A549 (cell line): ENCODE results near the gene TCF12. TPM values are rescaled to one million over a fixed set of nuclear protein-coding genes. Genes with fewer than 3 reads are reported as not detected.

Experiments used
- ATAC-seq, 2 experiments: fragments of 200-7000 bp in 1 of 2; fragments of >200 bp in 1 of 2; cut with Nextera tagmentation in 1 of 2; cut with Tn5 transposase in 1 of 2; 3 replicates each; pipeline versions ENCODE4 v1.8.0 to v1.9.1; 2018 to 2020; ENCODE audit warnings: mild to moderate bottlenecking in 1 of 2, moderate library complexity in 1 of 2
- CTCF ChIA-PET: fragments of 300-600 bp; sonication (Branson Sonifier 250); formaldehyde crosslinking; extraction: SDS; loops from one replicate; lab custom pipeline; 2021; ENCODE audit warnings: antibody characterized with exemption, inconsistent platforms; lab: Yijun Ruan, JAX
- POLR2A ChIA-PET: fragments of 350-600 bp; formaldehyde crosslinking; extraction: SDS; loops from one replicate; lab custom pipeline; 2021; ENCODE audit warnings: antibody characterized with exemption, inconsistent platforms; lab: Yijun Ruan, JAX
- DNase-seq, 2 experiments: peaks; one replicate each; pipeline versions ENCODE4 v3.0.0 to v3.0.0-alpha.2; 2011 to 2016; ENCODE audit warnings: low read depth in 1 of 2, low spot score in 1 of 2
- FAIRE-seq: peaks from 2 replicates; lab custom pipeline; 2011; peaks lifted over from hg19 to GRCh38; lab: Jason Lieb, UNC
- H3K27ac ChIP-seq, 2 experiments: fragments of >200 bp; sonication (Bioruptor Twin); formaldehyde crosslinking; 3 replicates each; pipeline ENCODE4 v1.5.1; 2016 to 2017
- H3K4me1 ChIP-seq: fragments of >200 bp; sonication (Bioruptor Twin); formaldehyde crosslinking; 3 replicates; pipeline ENCODE4 v1.6.1; 2016
- H3K4me2 ChIP-seq: fragments of >200 bp; sonication (Bioruptor Twin); formaldehyde crosslinking; 3 replicates; pipeline ENCODE4 v1.6.1; 2016
- H3K4me3 ChIP-seq: fragments of >200 bp; sonication (Bioruptor Twin); formaldehyde crosslinking; 3 replicates; pipeline ENCODE4 v1.5.1; 2016
- H3K9me3 ChIP-seq: fragments of >200 bp; sonication (Bioruptor Twin); formaldehyde crosslinking; 3 replicates; pipeline ENCODE4 v1.6.1; 2016
- BHLHE40 ChIP-seq: IDR thresholded peaks from 2 replicates; pipeline ENCODE4 v1.6.1; 2012; ENCODE audit warnings: low read depth, low read length, inconsistent platforms
- CBX2 ChIP-seq: fragments of 200-600 bp; sonication (generic); IDR thresholded peaks from 2 replicates; pipeline ENCODE4 v1.6.1; 2016; ENCODE audit warnings: low read depth, mild to moderate bottlenecking, borderline replicate concordance
- CBX8 ChIP-seq: fragments of 200-600 bp; sonication (generic); IDR thresholded peaks from 2 replicates; pipeline ENCODE4 v1.6.1; 2016
- CEBPB ChIP-seq, 2 experiments: fragments of >200 bp in 1 of 2; sonication (Bioruptor Twin) in 1 of 2; formaldehyde crosslinking in 1 of 2; IDR thresholded peaks; 2 replicates each; pipeline ENCODE4 v1.6.1; 2012 to 2016
- CHD2 ChIP-seq: fragments of 150-350 bp; IDR thresholded peaks from 2 replicates; pipeline ENCODE4 v1.6.1; 2014; ENCODE audit warnings: low read length; ENCODE audit not compliant: partially characterized antibody
- CHD4 ChIP-seq: fragments of 200-600 bp; sonication (generic); IDR thresholded peaks from 2 replicates; pipeline ENCODE4 v1.6.1; 2016; ENCODE audit warnings: antibody characterized with exemption, mild to moderate bottlenecking, borderline replicate concordance
- ESRRA ChIP-seq: fragments of 150-350 bp; IDR thresholded peaks from 2 replicates; pipeline ENCODE4 v1.6.1; 2014; ENCODE audit warnings: mild to moderate bottlenecking, low read length, borderline replicate concordance
- HEYL ChIP-seq: fragments of 250-450 bp; sonication (Bioruptor Pico); IDR thresholded peaks from 2 replicates; pipeline ENCODE4 v1.8.0; 2021; ENCODE audit warnings: mild to moderate bottlenecking, moderate library complexity
- HOXB5 ChIP-seq: fragments of 250-450 bp; sonication (Bioruptor Pico); IDR thresholded peaks from 2 replicates; pipeline ENCODE4 v1.5.0; 2020; ENCODE audit warnings: mild to moderate bottlenecking, moderate library complexity
- JUN ChIP-seq, 2 experiments: fragments of >200 bp; sonication (Bioruptor Twin); formaldehyde crosslinking; IDR thresholded peaks; 2 replicates in 1 of 2; 3 replicates in 1 of 2; pipeline ENCODE4 v1.6.1; 2016 to 2017
- JUNB ChIP-seq: fragments of >200 bp; sonication (Bioruptor Twin); formaldehyde crosslinking; IDR thresholded peaks from 2 replicates; pipeline ENCODE4 v1.6.1; 2016
- KDM1A ChIP-seq: fragments of 200-600 bp; sonication (generic); IDR thresholded peaks from 2 replicates; pipeline ENCODE4 v1.6.1; 2016; ENCODE audit warnings: low read depth, mild to moderate bottlenecking
- KDM5A ChIP-seq: fragments of 200-600 bp; sonication (generic); IDR thresholded peaks from 2 replicates; pipeline ENCODE4 v1.6.1; 2016; ENCODE audit warnings: antibody characterized with exemption, mild to moderate bottlenecking
- MAFK ChIP-seq: fragments of 450-650 bp; IDR thresholded peaks from 2 replicates; pipeline ENCODE4 v1.6.1; 2014; ENCODE audit not compliant: partially characterized antibody
- NR3C1 ChIP-seq: fragments of >200 bp; sonication (Bioruptor Twin); formaldehyde crosslinking; IDR thresholded peaks from 3 replicates; pipeline ENCODE4 v1.6.1; 2017
- RAD21 ChIP-seq, 2 experiments: fragments of >200 bp in 1 of 2; sonication (Bioruptor Twin) in 1 of 2; formaldehyde crosslinking in 1 of 2; IDR thresholded peaks in 1 of 2; conservative IDR thresholded peaks in 1 of 2; 2 replicates in 1 of 2; 3 replicates in 1 of 2; pipeline ENCODE4 v1.6.1; 2012 to 2018; ENCODE audit warnings: inconsistent platforms in 1 of 2
- RCOR1 ChIP-seq: fragments of 150-350 bp; IDR thresholded peaks from 2 replicates; pipeline ENCODE4 v1.6.1; 2014; ENCODE audit warnings: antibody characterized with exemption, low read length, low read depth
- RNF2 ChIP-seq: fragments of 200-600 bp; sonication (generic); IDR thresholded peaks from 2 replicates; pipeline ENCODE4 v1.6.1; 2016; ENCODE audit warnings: low read depth, mild to moderate bottlenecking, antibody characterized with exemption, moderate library complexity, borderline replicate concordance
- SMC3 ChIP-seq: fragments of >200 bp; sonication (Bioruptor Twin); formaldehyde crosslinking; IDR thresholded peaks from 3 replicates; pipeline ENCODE4 v1.6.1; 2018; ENCODE audit warnings: inconsistent platforms
- SREBF2 ChIP-seq: fragments of 450-650 bp; IDR thresholded peaks from 2 replicates; pipeline ENCODE4 v1.6.1; 2014; ENCODE audit warnings: mild to moderate bottlenecking, moderate library complexity
- TFCP2L1 ChIP-seq: fragments of 250-450 bp; sonication (Bioruptor Pico); IDR thresholded peaks from 2 replicates; pipeline ENCODE4 v1.5.0; 2021; ENCODE audit warnings: mild to moderate bottlenecking
- ZFP36 ChIP-seq: fragments of 450-650 bp; IDR thresholded peaks from 2 replicates; pipeline ENCODE4 v1.6.1; 2014; ENCODE audit warnings: borderline replicate concordance; ENCODE audit not compliant: partially characterized antibody
- ZNF302 ChIP-seq: fragments of 250-450 bp; sonication (Bioruptor Pico); IDR thresholded peaks from 2 replicates; pipeline ENCODE4 v1.9.0; 2021; ENCODE audit warnings: inconsistent platforms, mild to moderate bottlenecking, moderate library complexity
- ZSCAN20 ChIP-seq: fragments of 250-450 bp; sonication (Bioruptor Pico); IDR thresholded peaks from 2 replicates; pipeline ENCODE4 v1.8.0; 2022; ENCODE audit warnings: mild to moderate bottlenecking, moderate library complexity
- WGBS: methylation state at CpG from one replicate; pipeline ENCODE4 v1.1.6; 2017; ENCODE audit errors: missing lambda C conversion rate; 5-methylcytosine and 5-hydroxymethylcytosine counted together
- polyA plus RNA-seq, 4 experiments: library from polyadenylated mRNA; depleted of rRNA in 3 of 4; stranded (reverse); fragments of >200 nt; fragmentation: RNase III in 1 of 4; extraction: RNeasy Plus Mini Kit Qiagen cat#74134 plus additional on column Dnase treatment in 1 of 4; gene quantifications; 2 replicates in 3 of 4; 3 replicates in 1 of 4; pipeline ENCODE4 v1.2.3, GENCODE V29; 2011 to 2017
- TF ChIP-seq, protein P1 (sequence below): fragments of 250-450 bp; sonication (Bioruptor Pico); IDR thresholded peaks from 2 replicates; pipeline ENCODE4 v1.5.0; 2020; ENCODE audit warnings: low read depth, mild to moderate bottlenecking, moderate library complexity

The TCF12 gene
- polyA plus RNA-seq, 2 of the 4 experiments (the other 2 are of a cell fraction): 36.3 to 121 TPM

GRCh38 chr15:56894601-56895000, 23.8 kb upstream of the TCF12 start:
- WGBS: 72% methylated on average over 3 of the region's 3 CpGs
- ChIA-PET CTCF (interaction anchor here (1.1 kb wide), 2 partner anchors 16 to 23 kb away, joined by 4 read pairs; partner anchors contain the start of gene TCF12), POLR2A (no interaction called here)
- Histone ChIP-seq H3K4me2 (no peak overlapping the region), H3K4me3 (no peak overlapping the region), H3K27ac (no peak overlapping the region), H3K4me1 (no peaks in the 10 kb centered on the region), H3K9me3 (no peaks in the 10 kb centered on the region)
- ATAC-seq: no peak
- FAIRE-seq: no peak
- TF ChIP-seq CBX8: no peak
- TF ChIP-seq TFCP2L1 (CRISPR knock-in tag): no peak
- no peak for TF ChIP-seq SMC3
- TF ChIP-seq CHD2: no peak
- no peak for TF ChIP-seq NR3C1
- TF ChIP-seq, protein P1, sequence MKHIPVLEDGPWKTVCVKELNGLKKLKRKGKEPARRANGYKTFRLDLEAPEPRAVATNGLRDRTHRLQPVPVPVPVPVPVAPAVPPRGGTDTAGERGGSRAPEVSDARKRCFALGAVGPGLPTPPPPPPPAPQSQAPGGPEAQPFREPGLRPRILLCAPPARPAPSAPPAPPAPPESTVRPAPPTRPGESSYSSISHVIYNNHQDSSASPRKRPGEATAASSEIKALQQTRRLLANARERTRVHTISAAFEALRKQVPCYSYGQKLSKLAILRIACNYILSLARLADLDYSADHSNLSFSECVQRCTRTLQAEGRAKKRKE (CRISPR knock-in tag): no peak
- TF ChIP-seq KDM5A: no peak
- no peak for TF ChIP-seq ZSCAN20 (CRISPR knock-in tag)
- no peak for TF ChIP-seq BHLHE40
- TF ChIP-seq CBX2: no peak
- TF ChIP-seq RAD21 (conservative IDR thresholded peaks at IDR 0.05 in 1 of 2, IDR thresholded peaks at IDR 0.05 in 1 of 2): no peak
- TF ChIP-seq JUNB: no peak
- TF ChIP-seq JUN (IDR thresholded peaks at IDR 0.05): no peak
- TF ChIP-seq KDM1A: no peak
- TF ChIP-seq CHD4: no peak
- no peak for TF ChIP-seq SREBF2
- no peak for TF ChIP-seq RCOR1
- no peak for TF ChIP-seq CEBPB (IDR thresholded peaks at IDR 0.05)
- TF ChIP-seq, all 56 proteins: peak for 0
- no peak for DNase-seq

- Histone ChIP-seq H3K4me3 (no peak overlapping the region), H3K4me1 (no peaks in the 10 kb centered on the region), H3K27ac (no peak overlapping the region), H3K4me2 (no peak overlapping the region), H3K9me3 (no peaks in the 10 kb centered on the region)
- TF ChIP-seq JUNB: no peak
- no peak for TF ChIP-seq BHLHE40
- TF ChIP-seq HOXB5 (CRISPR knock-in tag): no peak
- TF ChIP-seq ESRRA: no peak
- TF ChIP-seq, protein P1 (CRISPR knock-in tag): no peak
- no peak for TF ChIP-seq ZFP36
- no peak for TF ChIP-seq RNF2
- no peak for TF ChIP-seq CHD2
- no peak for TF ChIP-seq MAFK
- TF ChIP-seq ZNF302 (CRISPR knock-in tag): no peak
- TF ChIP-seq HEYL: no peak
- TF ChIP-seq CHD4: no peak
- ATAC-seq (no peak), DNase-seq (no peak), FAIRE-seq (no peak)
- WGBS: 41% methylated on average over 2 of the region's 2 CpGs
- CTCF ChIA-PET: interaction anchor here (1.1 to 1.5 kb wide), 2 partner anchors 9 to 14 kb away, joined by 3 to 4 read pairs; no protein-coding TSS in a partner anchor
- POLR2A ChIA-PET: no interaction called here
These were observed 16.5 kb upstream of the TCF12 start for GRCh38 chr15:56901931-56902330.
